HEK293 (cell line): ENCODE measurements around the gene PDE6C.
"Not testable (repeated sequence)": the region's sequence is repeated elsewhere in the genome, so short reads cannot be mapped to it uniquely, and the experiment has no call there.

ENCODE experiments used
- CTCF ChIA-PET: fragments of 350-600 bp; formaldehyde crosslinking; extraction: SDS; loops from one replicate; lab custom pipeline; 2021; ENCODE audit warnings: antibody characterized with exemption; lab: Yijun Ruan, JAX
- POLR2A ChIA-PET: fragments of 300-600 bp; formaldehyde crosslinking; extraction: SDS; loops from one replicate; lab custom pipeline; 2020; ENCODE audit warnings: antibody characterized with exemption, inconsistent platforms; lab: Yijun Ruan, JAX
- H3K27ac ChIP-seq: fragments of 200-500 bp; sonication (Bioruptor generic); 2 replicates; pipeline ENCODE4 v1.5.1; 2014; ENCODE audit warnings: low read depth, low read length, control low read depth, inconsistent platforms; ENCODE audit errors: extremely low read depth
- H3K36me3 ChIP-seq, 2 experiments: fragments of 200-500 bp in 1 of 2; sonication (Bioruptor generic) in 1 of 2; 1 replicate in 1 of 2; 2 replicates in 1 of 2; pipeline ENCODE4 v1.5.1; 2014 to 2017; ENCODE audit warnings: inconsistent platforms in 2 of 2, low read length in 2 of 2; ENCODE audit not compliant: control insufficient read depth in 2 of 2, insufficient read depth in 1 of 2
- H3K4me1 ChIP-seq: fragments of 200-500 bp; sonication (Bioruptor generic); 2 replicates; pipeline ENCODE4 v1.5.1; 2014; ENCODE audit warnings: mild to moderate bottlenecking, low read length, inconsistent platforms; ENCODE audit not compliant: control insufficient read depth, insufficient read depth
- H3K4me3 ChIP-seq: 2 replicates; pipeline ENCODE4 v1.5.1; 2011; ENCODE audit warnings: low read depth, mild to moderate bottlenecking, control low read depth, low read length, moderate library complexity
- H3K9me3 ChIP-seq: fragments of 200-500 bp; sonication (Bioruptor generic); 2 replicates; pipeline ENCODE4 v1.5.1; 2014; ENCODE audit warnings: low read depth, low read length, inconsistent platforms; ENCODE audit not compliant: control insufficient read depth, insufficient read depth
- GLI2 ChIP-seq: fragments of 450-650 bp; formaldehyde crosslinking; IDR thresholded peaks from 2 replicates; pipeline ENCODE4; 2017; ENCODE audit warnings: missing biosample characterization, missing genetic modification characterization, low read depth, borderline replicate concordance
- IKZF3 ChIP-seq: fragments of 450-650 bp; IDR thresholded peaks from 2 replicates; pipeline ENCODE4 v1.5.0; 2018; ENCODE audit warnings: missing biosample characterization, mild to moderate bottlenecking, missing genetic modification characterization, moderate library complexity
- KLF1 ChIP-seq: fragments of 450-650 bp; formaldehyde crosslinking; IDR thresholded peaks from 2 replicates; pipeline ENCODE4 v1.5.1; 2016; ENCODE audit warnings: missing biosample characterization, missing genetic modification characterization
- SALL2 ChIP-seq: fragments of 450-650 bp; formaldehyde crosslinking; IDR thresholded peaks from 2 replicates; pipeline ENCODE4 v1.5.0; 2017; ENCODE audit warnings: missing biosample characterization, mild to moderate bottlenecking, missing genetic modification characterization, borderline replicate concordance
- SCRT1 ChIP-seq: fragments of 450-650 bp; formaldehyde crosslinking; IDR thresholded peaks from 2 replicates; pipeline ENCODE4 v1.5.1; 2016; ENCODE audit warnings: missing biosample characterization, missing genetic modification characterization, borderline replicate concordance
- SP7 ChIP-seq: fragments of 450-650 bp; formaldehyde crosslinking; IDR thresholded peaks from 2 replicates; pipeline ENCODE4 v1.5.1; 2016; ENCODE audit warnings: missing biosample characterization, missing genetic modification characterization
- YY1 ChIP-seq: fragments of 450-650 bp; formaldehyde crosslinking; IDR thresholded peaks from 2 replicates; pipeline ENCODE4 v1.5.1; 2018; ENCODE audit warnings: missing biosample characterization, missing genetic modification characterization
- ZBTB17 ChIP-seq: fragments of 450-650 bp; formaldehyde crosslinking; IDR thresholded peaks from 2 replicates; pipeline ENCODE4 v1.5.1; 2016; ENCODE audit warnings: missing biosample characterization, missing genetic modification characterization
- ZEB2 ChIP-seq: fragments of 450-650 bp; formaldehyde crosslinking; IDR thresholded peaks from 2 replicates; pipeline ENCODE4 v1.5.1; 2016; ENCODE audit warnings: missing biosample characterization, missing genetic modification characterization
- ZFP37 ChIP-seq: fragments of 450-650 bp; formaldehyde crosslinking; IDR thresholded peaks from 2 replicates; pipeline ENCODE4 v1.5.1; 2016; ENCODE audit warnings: missing biosample characterization, missing genetic modification characterization
- ZNF121 ChIP-seq: fragments of 450-650 bp; formaldehyde crosslinking; IDR thresholded peaks from 2 replicates; pipeline ENCODE4 v1.5.1; 2016; ENCODE audit warnings: missing biosample characterization, missing genetic modification characterization
- ZNF133 ChIP-seq: fragments of 450-650 bp; formaldehyde crosslinking; IDR thresholded peaks from 2 replicates; pipeline ENCODE4 v1.5.1; 2016; ENCODE audit warnings: missing biosample characterization, missing genetic modification characterization
- ZNF146 ChIP-seq: fragments of 450-650 bp; formaldehyde crosslinking; IDR thresholded peaks from 2 replicates; pipeline ENCODE4 v1.5.1; 2016; ENCODE audit warnings: missing biosample characterization, missing genetic modification characterization
- ZNF398 ChIP-seq: fragments of 450-650 bp; formaldehyde crosslinking; IDR thresholded peaks from 2 replicates; pipeline ENCODE4 v1.5.1; 2017; ENCODE audit warnings: missing biosample characterization, missing genetic modification characterization
- ZNF521 ChIP-seq: fragments of 450-650 bp; formaldehyde crosslinking; IDR thresholded peaks from 2 replicates; pipeline ENCODE4 v1.5.1; 2017; ENCODE audit warnings: missing biosample characterization, mild to moderate bottlenecking, missing genetic modification characterization
- ZNF629 ChIP-seq: fragments of 450-650 bp; formaldehyde crosslinking; IDR thresholded peaks from 2 replicates; pipeline ENCODE4 v1.5.1; 2017; ENCODE audit warnings: missing biosample characterization, missing genetic modification characterization
- ZNF654 ChIP-seq: fragments of 450-650 bp; formaldehyde crosslinking; IDR thresholded peaks from 2 replicates; pipeline ENCODE4 v1.5.1; 2016; ENCODE audit warnings: low read depth, missing biosample characterization, missing genetic modification characterization
- ZNF664 ChIP-seq: fragments of 450-650 bp; formaldehyde crosslinking; IDR thresholded peaks from 2 replicates; pipeline ENCODE4 v1.5.1; 2016; ENCODE audit warnings: missing biosample characterization, missing genetic modification characterization
- ZNF830 ChIP-seq: fragments of 450-650 bp; IDR thresholded peaks from 2 replicates; pipeline ENCODE4 v1.5.0; 2018; ENCODE audit warnings: missing biosample characterization, missing genetic modification characterization, low read depth, mild to moderate bottlenecking, moderate library complexity
- ZNF837 ChIP-seq: fragments of 450-650 bp; formaldehyde crosslinking; IDR thresholded peaks from 2 replicates; pipeline ENCODE4 v1.5.1; 2016; ENCODE audit warnings: missing biosample characterization, missing genetic modification characterization
- ZSCAN16 ChIP-seq: fragments of 450-650 bp; formaldehyde crosslinking; IDR thresholded peaks from 2 replicates; pipeline ENCODE4 v1.5.1; 2016; ENCODE audit warnings: missing biosample characterization, missing genetic modification characterization
- ZSCAN23 ChIP-seq: fragments of 450-650 bp; formaldehyde crosslinking; IDR thresholded peaks from 2 replicates; pipeline ENCODE4 v1.5.1; 2016; ENCODE audit warnings: missing biosample characterization, missing genetic modification characterization
- ZSCAN30 ChIP-seq: fragments of 450-650 bp; IDR thresholded peaks from 2 replicates; pipeline ENCODE4 v1.5.1; 2018; ENCODE audit warnings: missing biosample characterization, mild to moderate bottlenecking, missing genetic modification characterization, moderate library complexity

Gene PDE6C

DNA sequence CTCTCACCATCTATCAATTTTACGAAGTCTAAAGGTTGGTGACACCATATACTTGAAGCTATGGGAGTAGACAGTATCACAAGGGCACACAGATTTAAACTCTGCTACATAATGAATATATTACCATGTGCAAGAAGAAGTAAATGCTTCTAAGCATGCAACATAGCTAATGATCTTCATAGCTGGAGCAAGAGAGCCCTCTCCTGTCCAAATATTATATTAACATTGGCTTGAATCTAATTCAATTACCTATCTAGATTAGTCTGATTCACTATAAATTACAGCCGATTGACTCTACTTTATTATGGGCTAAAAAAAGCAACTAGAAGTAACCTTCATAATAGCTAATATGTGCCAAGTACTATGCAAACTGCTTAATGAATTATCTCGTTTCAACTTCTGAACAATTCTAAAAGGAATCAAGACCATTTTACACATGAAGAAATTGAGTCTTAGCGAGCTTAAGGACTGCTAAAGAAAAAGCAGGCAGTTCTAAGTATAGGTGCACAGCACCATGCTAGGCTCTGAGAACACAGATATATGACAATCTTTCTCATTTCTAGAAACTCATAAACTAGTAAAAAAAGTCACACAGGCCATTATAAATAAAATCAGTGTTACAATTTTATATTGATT is 68.2 kb downstream of the PDE6C start (continued):
- TF ChIP-seq ZNF121 (tag by site-specific recombination) = no peak
- TF ChIP-seq SP7 (tag by site-specific recombination) = no peak
- no peak for TF ChIP-seq ZNF133 (tag by site-specific recombination)
- TF ChIP-seq, all 188 proteins: peak for 4

- CTCF ChIA-PET = interaction anchor here (0.5 to 4.0 kb wide), 4 partner anchors 30 to 311 kb away, joined by 3 to 25 read pairs (median 3); no protein-coding TSS in a partner anchor
- POLR2A ChIA-PET = no interaction called here
- Histone ChIP-seq H3K27ac (no peak overlapping the region), H3K4me1 (no peaks in the 10 kb centered on the region), H3K36me3 (peaks cover 43 to 48% of the 10 kb centered on the region in 2 experiments), H3K9me3 (no peaks in the 10 kb centered on the region), H3K4me3 (no peak overlapping the region)
- peak; percentile 97 for TF ChIP-seq ZNF664
- TF ChIP-seq YY1 (tag by site-specific recombination) = no peak
These were observed 75.4 kb downstream of the PDE6C start for GRCh38 chr10:93687737-93688136.

- Histone ChIP-seq H3K36me3 (peaks cover 51 to 60% of the 10 kb centered on the region in 2 experiments), H3K9me3 (no peaks in the 10 kb centered on the region), H3K27ac (no peak overlapping the region), H3K4me1 (no peaks in the 10 kb centered on the region), H3K4me3 (no peak overlapping the region)
- TF ChIP-seq ZSCAN30 (tag by site-specific recombination) (no peak), ZSCAN16 (tag by site-specific recombination) (peak; percentile 52; the same call in 1 of the 2 replicates), ZNF629 (no peak)
- POLR2A ChIA-PET = interaction anchor here (0.7 kb wide), 1 partner anchor 163 kb away, joined by 3 read pairs; no protein-coding TSS in a partner anchor
- CTCF ChIA-PET = interaction anchor here (1.0 to 1.6 kb wide), 3 partner anchors 12 to 153 kb away, joined by 3 to 4 read pairs (median 4); no protein-coding TSS in a partner anchor
These were observed 83.4 kb downstream of the PDE6C start for GRCh38 chr10:93695740-93696139.

DNA sequence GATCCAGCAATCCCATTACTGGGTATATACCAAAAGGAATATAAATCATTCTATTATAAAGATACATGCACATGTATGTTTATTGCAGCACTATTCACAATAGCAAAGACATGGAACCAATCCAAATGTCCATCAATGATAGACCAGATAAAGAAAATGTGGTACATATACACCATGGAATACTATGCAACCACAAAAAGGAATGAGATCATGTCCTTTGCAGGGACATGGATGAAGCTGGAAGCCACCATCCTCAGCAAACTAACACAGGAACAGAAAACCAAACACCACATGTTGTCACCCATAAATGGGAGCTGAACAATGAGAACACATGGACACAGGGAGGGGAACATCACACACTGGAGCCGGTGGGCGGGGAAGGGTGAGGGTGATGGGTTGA is 84.2 kb downstream of the PDE6C start:
- CTCF ChIA-PET = interaction anchor here (0.6 to 4.2 kb wide), 4 partner anchors 10 to 522 kb away, joined by 3 to 23 read pairs (median 3); no protein-coding TSS in a partner anchor
- peaks cover 45 to 54% of the 10 kb centered on the region in 2 experiments for H3K36me3 ChIP-seq
- POLR2A ChIA-PET = not testable (repeated sequence)

DNA sequence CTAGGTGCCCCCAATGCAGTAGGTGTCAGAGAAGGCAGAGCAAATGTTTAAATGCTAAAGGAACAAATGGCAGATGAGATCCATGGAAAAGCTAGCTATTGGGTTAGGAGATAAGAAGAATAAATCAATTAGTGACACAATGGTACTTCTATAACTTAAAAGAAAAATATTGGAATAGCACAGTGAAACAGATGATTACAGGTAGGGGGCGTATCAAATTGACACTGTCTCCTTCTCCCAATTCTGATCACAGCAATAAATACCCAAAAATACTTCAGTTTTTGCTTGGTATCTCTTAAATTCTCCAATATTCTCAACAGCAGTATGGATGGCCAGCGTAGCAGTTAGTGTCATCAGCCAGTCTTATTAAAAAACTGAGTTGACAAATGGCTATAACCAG is 84.9 kb downstream of the PDE6C start:
- H3K36me3 ChIP-seq = peaks cover 40 to 48% of the 10 kb centered on the region in 2 experiments
- TF ChIP-seq ZSCAN23 (tag by site-specific recombination) (no peak), ZFP37 (tag by site-specific recombination) (no peak), ZNF654 (tag by site-specific recombination) (no peak), ZNF398 (tag by site-specific recombination) (no peak), SCRT1 (tag by site-specific recombination) (no peak), ZBTB17 (no peak), GLI2 (tag by site-specific recombination) (no peak), ZNF837 (tag by site-specific recombination) (no peak), ZNF146 (no peak), IKZF3 (no peak), ZNF830 (no peak), ZNF521 (tag by site-specific recombination) (no peak), SALL2 (no peak), KLF1 (tag by site-specific recombination) (no peak), ZEB2 (tag by site-specific recombination) (no peak)
- TF ChIP-seq, all 188 proteins: peak for 0
- ChIA-PET POLR2A (no interaction called here), CTCF (interaction anchor here (0.6 to 4.2 kb wide), 4 partner anchors 10 to 522 kb away, joined by 3 to 23 read pairs (median 4); no protein-coding TSS in a partner anchor)
- no peak overlapping the region for H3K4me3 ChIP-seq
- no peak overlapping the region for H3K27ac ChIP-seq
- H3K9me3 ChIP-seq = no peaks in the 10 kb centered on the region
- no peaks in the 10 kb centered on the region for H3K4me1 ChIP-seq

More for the DNA sequence above, 84.2 kb downstream of the PDE6C start:
- H3K4me3 ChIP-seq, H3K9me3 ChIP-seq, H3K4me1 ChIP-seq, H3K27ac ChIP-seq: not testable (repeated sequence)
- peak; percentile 96 for TF ChIP-seq ZNF146
- TF ChIP-seq, all 188 proteins: peak for 1; not testable (repeated sequence) for 187
